Sigmoid colon (tissue), 7 donors: ENCODE results near the gene SUPT3H. TPM values are rescaled to one million over a fixed set of nuclear protein-coding genes. Genes with fewer than 3 reads are reported as not detected.
"Not testable (repeated sequence)": the region's sequence is repeated elsewhere in the genome, so short reads cannot be mapped to it uniquely, and the experiment has no call there.

Experiments
- DNase-seq: peaks from one replicate; pipeline ENCODE4 v3.0.0-alpha.2; 2019
- H3K27ac ChIP-seq, 4 donors: fragments of 200-600 bp; sonication (generic); one replicate each; pipeline ENCODE4 v1.5.1; 2016 to 2019; ENCODE audit warnings: mild to moderate bottlenecking in 1 of 4
- H3K27me3 ChIP-seq, 3 donors: fragments of 200-600 bp; sonication (generic); one replicate each; pipeline ENCODE4 v1.5.1; 2019; ENCODE audit warnings: mild to moderate bottlenecking in 1 of 3
- H3K36me3 ChIP-seq, 4 donors: fragments of 200-600 bp; sonication (generic); one replicate each; pipeline ENCODE4 v1.5.1; 2016 to 2019
- H3K4me1 ChIP-seq, 4 donors: fragments of 200-600 bp; sonication (generic); one replicate each; pipeline ENCODE4 v1.5.1; 2017 to 2019
- H3K4me3 ChIP-seq, 4 donors: fragments of 200-600 bp; sonication (generic); one replicate each; pipeline ENCODE4 v1.5.1; 2017 to 2019; ENCODE audit warnings: mild to moderate bottlenecking in 2 of 4, moderate library complexity in 1 of 4
- H3K9me3 ChIP-seq, 4 donors: fragments of 200-600 bp in 3 of 4; sonication (generic) in 3 of 4; one replicate each; pipeline versions ENCODE4 v1.5.1 to v1.6.1; 2013 to 2019
- CTCF ChIP-seq, 4 experiments: fragments of 450-650 bp in 3 of 4; fragments of 200-600 bp in 1 of 4; IDR thresholded peaks; one replicate each; pipeline ENCODE4 v1.5.1; 2016 to 2019; ENCODE audit warnings: antibody characterized with exemption in 4 of 4, mild to moderate bottlenecking in 3 of 4, moderate library complexity in 2 of 4
- EP300 ChIP-seq, 4 donors: sonication (generic); formaldehyde crosslinking; IDR thresholded peaks; one replicate each; pipeline ENCODE4 v1.6.1; 2017; ENCODE audit warnings: antibody characterized with exemption in 4 of 4
- POLR2A ChIP-seq, 2 donors: fragments of 450-650 bp; IDR thresholded peaks; one replicate each; pipeline ENCODE4 v1.6.1; 2016; ENCODE audit warnings: antibody characterized with exemption in 2 of 2, mild to moderate bottlenecking in 2 of 2, moderate library complexity in 2 of 2
- POLR2AphosphoS5 ChIP-seq, 4 donors: sonication (generic); formaldehyde crosslinking; IDR thresholded peaks; one replicate each; pipeline ENCODE4 v1.6.1; 2017; ENCODE audit warnings: antibody characterized with exemption in 4 of 4
- WGBS, 2 donors: extraction: QIAGEN DNeasy Blood & Tissue Kit; methylation state at CpG; one replicate each; pipeline ENCODE4 v1.1.7; 2013; 5-methylcytosine and 5-hydroxymethylcytosine counted together
- intact Hi-C: fragments of 100-400 bp; cut with DNase I; formaldehyde crosslinking; loops from one replicate; pipeline ENCODE4 v1.15.1; 2023
- polyA plus RNA-seq, 3 donors: library from polyadenylated mRNA; stranded (reverse); fragments of 200-250 nt; gene quantifications; one replicate each; pipeline ENCODE4 v1.2.3, GENCODE V29; 2013
- total RNA-seq, 4 donors: library from RNA; depleted of rRNA; stranded (reverse); fragments of >200 nt; gene quantifications; one replicate each; pipeline ENCODE4 v1.1.0, GENCODE V29; 2016
- donor health status: healthy with polysubstance abuse.
- donor health status: Bipolar disorder and iron deficiency.
- donor health status: healthy.

Gene SUPT3H
- total and polyA plus RNA-seq, 7 donors, result 1.6 to 18.2 (median 10.6) TPM

- Histone ChIP-seq H3K4me3 (no peak overlapping the region), H3K9me3 (no peaks in the 10 kb centered on the region), H3K27me3 (no peaks in the 10 kb centered on the region), H3K27ac (no peak overlapping the region), H3K4me1 (no peaks in the 10 kb centered on the region), H3K36me3 (no peaks in the 10 kb centered on the region)
- TF ChIP-seq POLR2A (IDR thresholded peaks at IDR 0.05) (no peak), CTCF (IDR thresholded peaks at IDR 0.05) (no peak), POLR2AphosphoS5 (IDR thresholded peaks at IDR 0.05) (no peak), EP300 (IDR thresholded peaks at IDR 0.05) (no peak)
- DNase-seq, result no peak
- intact Hi-C loops, result no loop called here
- WGBS, 2 donors, result 36 to 79% methylated on average over 3 of the region's 3 CpGs
Measured at GRCh38 chr6:45069091-45069490, 308.6 kb downstream of the SUPT3H start.

GRCh38 chr6:45067446-45067845, 310.3 kb downstream of the SUPT3H start:
- H3K36me3 ChIP-seq, intact Hi-C loops, H3K27me3 ChIP-seq, DNase-seq, H3K27ac ChIP-seq, H3K4me1 ChIP-seq, H3K9me3 ChIP-seq, H3K4me3 ChIP-seq: not testable (repeated sequence)
- WGBS, 2 donors, result 80 to 89% methylated on average over 1 of the region's 1 CpG

- H3K27me3 ChIP-seq, H3K4me1 ChIP-seq, H3K4me3 ChIP-seq, H3K36me3 ChIP-seq, H3K27ac ChIP-seq, intact Hi-C loops, DNase-seq, H3K9me3 ChIP-seq: not testable (repeated sequence)
- 81 to 82% methylated on average over 6 to 15 of the region's 15 CpGs for WGBS, 2 donors
Measured at GRCh38 chr6:45062659-45063058, 315.1 kb downstream of the SUPT3H start.

- peaks cover 0 to 6% (median 1%) of the 10 kb centered on the region in 4 donors for H3K9me3 ChIP-seq
- H3K27ac ChIP-seq, result no peak overlapping the region
- no peak for DNase-seq
- peaks cover 0 to 7% (median 3%) of the 10 kb centered on the region in 4 donors for H3K4me1 ChIP-seq
- 74 to 78% methylated on average over 3 of the region's 3 CpGs for WGBS, 2 donors
- H3K36me3 ChIP-seq, result no peaks in the 10 kb centered on the region
- no peaks in the 10 kb centered on the region for H3K27me3 ChIP-seq
- no peak overlapping the region for H3K4me3 ChIP-seq
- TF ChIP-seq POLR2A (IDR thresholded peaks at IDR 0.05) (no peak), POLR2AphosphoS5 (IDR thresholded peaks at IDR 0.05) (no peak), EP300 (IDR thresholded peaks at IDR 0.05) (no peak), CTCF (IDR thresholded peaks at IDR 0.05) (no peak)
- intact Hi-C loops, result no loop called here
Measured at GRCh38 chr6:45057711-45058110, 320.0 kb downstream of the SUPT3H start.

- Histone ChIP-seq H3K27me3 (no peaks in the 10 kb centered on the region), H3K4me3 (no peak overlapping the region), H3K27ac (no peak overlapping the region), H3K4me1 (peaks cover 0 to 7% (median 3%) of the 10 kb centered on the region in 4 donors), H3K9me3 (no peaks in the 10 kb centered on the region), H3K36me3 (no peaks in the 10 kb centered on the region)
- TF ChIP-seq CTCF (IDR thresholded peaks at IDR 0.05) (no peak), POLR2A (IDR thresholded peaks at IDR 0.05) (no peak), EP300 (IDR thresholded peaks at IDR 0.05) (no peak), POLR2AphosphoS5 (IDR thresholded peaks at IDR 0.05) (no peak)
- intact Hi-C loops, result no loop called here
- no peak for DNase-seq
- 53 to 60% methylated on average over 1 of the region's 1 CpG for WGBS, 2 donors
Measured at GRCh38 chr6:45054610-45055009, 323.1 kb downstream of the SUPT3H start.

- no peak overlapping the region for H3K27ac ChIP-seq
- peaks cover 0 to 1% (median 0%) of the 10 kb centered on the region in 4 donors for H3K4me1 ChIP-seq
- no peaks in the 10 kb centered on the region for H3K9me3 ChIP-seq
- intact Hi-C loops, result no loop called here
- H3K36me3 ChIP-seq, result no peaks in the 10 kb centered on the region
- no peak for TF ChIP-seq EP300 (IDR thresholded peaks at IDR 0.05)
- no peak for TF ChIP-seq POLR2AphosphoS5 (IDR thresholded peaks at IDR 0.05)
- TF ChIP-seq POLR2A (IDR thresholded peaks at IDR 0.05), result no peak
- no peak for TF ChIP-seq CTCF (IDR thresholded peaks at IDR 0.05)
- no peaks in the 10 kb centered on the region for H3K27me3 ChIP-seq
- DNase-seq, result no peak
- H3K4me3 ChIP-seq, result no peak overlapping the region
- 88 to 93% methylated on average over 2 of the region's 2 CpGs for WGBS, 2 donors
Measured at GRCh38 chr6:45052325-45052724, 325.4 kb downstream of the SUPT3H start.
